Right atrium auricular region (tissue), 2 donors: ENCODE measurements around the gene EPC2. TPM values are rescaled to one million over a fixed set of nuclear protein-coding genes. Genes with fewer than 3 reads are reported as not detected.

Experiments used
- DNase-seq: peaks from one replicate; pipeline ENCODE4 v3.0.0-alpha.2; 2019; ENCODE audit warnings: low spot score
- H3K27ac ChIP-seq, 2 donors: fragments of 200-600 bp; sonication (generic); 1 replicate in 1 of 2; 2 replicates in 1 of 2; pipeline ENCODE4 v1.5.1; 2016 to 2019
- H3K27me3 ChIP-seq, 2 donors: fragments of 200-600 bp; sonication (generic); one replicate each; pipeline versions ENCODE4 v1.5.1 to v1.6.0; 2017 to 2019
- H3K36me3 ChIP-seq: fragments of 200-600 bp; sonication (generic); one replicate; pipeline ENCODE4 v1.5.1; 2016
- H3K4me1 ChIP-seq, 2 donors: fragments of 200-600 bp; sonication (generic); one replicate each; pipeline versions ENCODE4 v1.5.1 to v1.6.0; 2017 to 2019
- H3K4me3 ChIP-seq, 2 donors: fragments of 200-600 bp; sonication (generic); 1 replicate in 1 of 2; 2 replicates in 1 of 2; pipeline ENCODE4 v1.5.1; 2017 to 2019; ENCODE audit warnings: mild to moderate bottlenecking in 1 of 2, moderate library complexity in 1 of 2
- H3K9me3 ChIP-seq, 2 donors: fragments of 200-600 bp; sonication (generic); one replicate each; pipeline ENCODE4 v1.5.1; 2019
- CTCF ChIP-seq, 2 donors: fragments of 200-600 bp; sonication (generic); IDR thresholded peaks; one replicate each; pipeline ENCODE4 v1.5.1; 2019; ENCODE audit warnings: antibody characterized with exemption in 2 of 2
- total RNA-seq, 2 donors: library from RNA; depleted of rRNA; stranded (reverse); fragments of >200 nt; gene quantifications; one replicate each; pipeline ENCODE4 v1.1.0, GENCODE V29; 2016

The EPC2 gene
- total RNA-seq, 2 donors from 2014 or later = 17.8 to 18.3 TPM

GRCh38 chr2:148817210-148817708, 172.7 kb downstream of the EPC2 start:
- Histone ChIP-seq H3K27ac (no peak overlapping the region), H3K27me3 (no peaks in the 10 kb centered on the region), H3K9me3 (no peaks in the 10 kb centered on the region), H3K4me3 (peak overlapping the region; percentile 5 to 25), H3K36me3 (no peaks in the 10 kb centered on the region), H3K4me1 (peaks cover 0 to 16% of the 10 kb centered on the region in 2 donors)
- no peak for DNase-seq
- no peak for TF ChIP-seq CTCF (IDR thresholded peaks at IDR 0.05)

- H3K4me1 ChIP-seq = peaks cover 0 to 10% of the 10 kb centered on the region in 2 donors
- H3K27ac ChIP-seq = no peak overlapping the region
- no peak for TF ChIP-seq CTCF (IDR thresholded peaks at IDR 0.05)
- DNase-seq = no peak
- H3K4me3 ChIP-seq = no peak overlapping the region
- H3K9me3 ChIP-seq = no peaks in the 10 kb centered on the region
- H3K36me3 ChIP-seq = no peaks in the 10 kb centered on the region
- H3K27me3 ChIP-seq = no peaks in the 10 kb centered on the region
Measured at GRCh38 chr2:148819019-148819585, 174.6 kb downstream of the EPC2 start.

GRCh38 chr2:148824190-148824589, 179.6 kb downstream of the EPC2 start:
- H3K27me3 ChIP-seq = no peaks in the 10 kb centered on the region
- no peaks in the 10 kb centered on the region for H3K4me1 ChIP-seq
- no peak overlapping the region for H3K27ac ChIP-seq
- H3K36me3 ChIP-seq = no peaks in the 10 kb centered on the region
- H3K4me3 ChIP-seq = no peak overlapping the region
- no peak for DNase-seq
- no peak for TF ChIP-seq CTCF (IDR thresholded peaks at IDR 0.05)
- H3K9me3 ChIP-seq = no peaks in the 10 kb centered on the region

- no peaks in the 10 kb centered on the region for H3K27me3 ChIP-seq
- H3K4me1 ChIP-seq = no peaks in the 10 kb centered on the region
- no peak overlapping the region for H3K27ac ChIP-seq
- DNase-seq = no peak
- H3K9me3 ChIP-seq = no peaks in the 10 kb centered on the region
- no peaks in the 10 kb centered on the region for H3K36me3 ChIP-seq
- no peak for TF ChIP-seq CTCF (IDR thresholded peaks at IDR 0.05)
- H3K4me3 ChIP-seq = no peak overlapping the region
Measured at GRCh38 chr2:148826791-148827190, 182.2 kb downstream of the EPC2 start.

GRCh38 chr2:148828941-148829340, 184.4 kb downstream of the EPC2 start:
- DNase-seq = no peak
- Histone ChIP-seq H3K27me3 (no peaks in the 10 kb centered on the region), H3K4me3 (no peak overlapping the region), H3K36me3 (no peaks in the 10 kb centered on the region), H3K27ac (no peak overlapping the region), H3K4me1 (no peaks in the 10 kb centered on the region), H3K9me3 (no peaks in the 10 kb centered on the region)
- no peak for TF ChIP-seq CTCF (IDR thresholded peaks at IDR 0.05)

- H3K36me3 ChIP-seq = no peaks in the 10 kb centered on the region
- no peak for DNase-seq
- H3K4me3 ChIP-seq = no peak overlapping the region
- H3K27me3 ChIP-seq = no peaks in the 10 kb centered on the region
- no peak for TF ChIP-seq CTCF (IDR thresholded peaks at IDR 0.05)
- no peak overlapping the region for H3K27ac ChIP-seq
- no peaks in the 10 kb centered on the region for H3K9me3 ChIP-seq
- no peaks in the 10 kb centered on the region for H3K4me1 ChIP-seq
Measured at GRCh38 chr2:148829618-148830017, 185.1 kb downstream of the EPC2 start.
